Measurements from ENCODE around the gene XIRP1.
"Not testable (repeated sequence)": the region's sequence is repeated elsewhere in the genome, so short reads cannot be mapped to it uniquely, and the experiment has no call there.

The XIRP1 gene

GRCh38 chr3:39171860-39172259 lies 20.5 kb downstream of the XIRP1 start:
- TF ChIP-seq CTCF (IDR thresholded peaks at IDR 0.05; ENCODE audit: low read depth, low read length, poor library complexity, severe bottlenecking) (no peak), EZH2phosphoT487 (IDR thresholded peaks at IDR 0.05; ENCODE audit: borderline replicate concordance, low read length) (no peak)

GRCh38 chr3:39170877-39171276 lies 21.5 kb downstream of the XIRP1 start:
- not testable (repeated sequence) for H3K36me3 ChIP-seq (ENCODE audit: control insufficient read depth, low read length); H3K79me2 ChIP-seq (ENCODE audit: control insufficient read depth, low read length); H3F3A ChIP-seq (ENCODE audit: control insufficient read depth, insufficient read depth); H3K4me1 ChIP-seq (ENCODE audit: control insufficient read depth, low read length); H3K9me3 ChIP-seq (ENCODE audit: control insufficient read depth, insufficient read depth, low read length); H3K27ac ChIP-seq (ENCODE audit: low read depth, low read length); H4K20me1 ChIP-seq (ENCODE audit: control insufficient read depth, insufficient read depth, low read depth, low read length); H3K4me3 ChIP-seq (ENCODE audit: low read length); H3K9me2 ChIP-seq (replicated peaks; ENCODE audit: control insufficient read depth, low read length); H3K4me2 ChIP-seq (ENCODE audit: low read length)
- H3K27me3 ChIP-seq (ENCODE audit: control insufficient read depth, low read length) = peaks cover 14% of the 10 kb centered on the region

More at GRCh38 chr3:39171860-39172259, 20.5 kb downstream of the XIRP1 start:
- Histone ChIP-seq H3K79me2 (ENCODE audit: control insufficient read depth, low read length) (no peaks in the 10 kb centered on the region), H3F3A (ENCODE audit: control insufficient read depth, insufficient read depth) (no peaks in the 10 kb centered on the region; the same call in 1 of the 2 replicates), H3K4me1 (ENCODE audit: control insufficient read depth, low read length) (no peaks in the 10 kb centered on the region), H4K20me1 (ENCODE audit: control insufficient read depth, insufficient read depth, low read depth, low read length) (no peaks in the 10 kb centered on the region), H3K36me3 (ENCODE audit: control insufficient read depth, low read length) (no peaks in the 10 kb centered on the region), H3K27ac (ENCODE audit: low read depth, low read length) (no peak overlapping the region), H3K9me2 (replicated peaks; ENCODE audit: control insufficient read depth, low read length) (no peaks in the 10 kb centered on the region), H3K4me2 (ENCODE audit: low read length) (no peak overlapping the region), H3K27me3 (ENCODE audit: control insufficient read depth, low read length) (peaks cover 14% of the 10 kb centered on the region), H3K9me3 (ENCODE audit: control insufficient read depth, insufficient read depth, low read length) (no peaks in the 10 kb centered on the region), H3K4me3 (ENCODE audit: low read length) (no peak overlapping the region)

GRCh38 chr3:39170461-39170860 lies 21.9 kb downstream of the XIRP1 start:
- Histone ChIP-seq H3K36me3 (ENCODE audit: control insufficient read depth, low read length) (no peaks in the 10 kb centered on the region), H3K4me3 (ENCODE audit: low read length) (no peak overlapping the region), H3K4me1 (ENCODE audit: control insufficient read depth, low read length) (no peaks in the 10 kb centered on the region), H3K9me2 (replicated peaks; ENCODE audit: control insufficient read depth, low read length) (no peaks in the 10 kb centered on the region), H3K4me2 (ENCODE audit: low read length) (no peak overlapping the region), H3K79me2 (ENCODE audit: control insufficient read depth, low read length) (no peaks in the 10 kb centered on the region), H3K27ac (ENCODE audit: low read depth, low read length) (no peak overlapping the region), H3K9me3 (ENCODE audit: control insufficient read depth, insufficient read depth, low read length) (no peaks in the 10 kb centered on the region), H3K27me3 (ENCODE audit: control insufficient read depth, low read length) (peaks cover 14% of the 10 kb centered on the region), H4K20me1 (ENCODE audit: control insufficient read depth, insufficient read depth, low read depth, low read length) (no peaks in the 10 kb centered on the region), H3F3A (ENCODE audit: control insufficient read depth, insufficient read depth) (no peaks in the 10 kb centered on the region)
- TF ChIP-seq CTCF (IDR thresholded peaks at IDR 0.05; ENCODE audit: low read depth, low read length, poor library complexity, severe bottlenecking) (no peak), EZH2phosphoT487 (IDR thresholded peaks at IDR 0.05; ENCODE audit: borderline replicate concordance, low read length) (no peak)

- Histone ChIP-seq H3K79me2 (ENCODE audit: control insufficient read depth, low read length) (no peaks in the 10 kb centered on the region), H3K9me3 (ENCODE audit: control insufficient read depth, insufficient read depth, low read length) (no peaks in the 10 kb centered on the region), H3K4me3 (ENCODE audit: low read length) (no peak overlapping the region), H3K27ac (ENCODE audit: low read depth, low read length) (no peak overlapping the region), H3K36me3 (ENCODE audit: control insufficient read depth, low read length) (no peaks in the 10 kb centered on the region), H3F3A (ENCODE audit: control insufficient read depth, insufficient read depth) (no peaks in the 10 kb centered on the region), H3K4me2 (ENCODE audit: low read length) (no peak overlapping the region), H3K27me3 (ENCODE audit: control insufficient read depth, low read length) (peaks cover 14% of the 10 kb centered on the region), H3K9me2 (replicated peaks; ENCODE audit: control insufficient read depth, low read length) (no peaks in the 10 kb centered on the region), H3K4me1 (ENCODE audit: control insufficient read depth, low read length) (no peaks in the 10 kb centered on the region), H4K20me1 (ENCODE audit: control insufficient read depth, insufficient read depth, low read depth, low read length) (no peaks in the 10 kb centered on the region)
- no peak for TF ChIP-seq CTCF (IDR thresholded peaks at IDR 0.05; ENCODE audit: low read depth, low read length, poor library complexity, severe bottlenecking)
- no peak for TF ChIP-seq EZH2phosphoT487 (IDR thresholded peaks at IDR 0.05; ENCODE audit: borderline replicate concordance, low read length)
Measured at GRCh38 chr3:39169712-39170111, 22.7 kb downstream of the XIRP1 start.

Data from DOHH2 (cell line).